UCSD-AML1 (cell line): ENCODE results near the gene MRPL28.
"Not testable (repeated sequence)": the region's sequence is repeated elsewhere in the genome, so short reads cannot be mapped to it uniquely, and the experiment has no call there.

Source experiments
- DNase-seq: peaks from one replicate; lab custom pipeline; 2025; ENCODE audit not compliant: unreplicated experiment; lab: John Stamatoyannopoulos, UW

MRPL28 gene

GRCh38 chr16:391885-392335, 21.6 kb upstream of the MRPL28 start:
- peak; percentile 83 for DNase-seq

GRCh38 chr16:389352-389751, 19.0 kb upstream of the MRPL28 start:
- no peak for DNase-seq

- DNase-seq = not testable (repeated sequence)
These were observed 17.7 kb upstream of the MRPL28 start for GRCh38 chr16:387761-388666.

- DNase-seq = no peak
These were observed 16.4 kb upstream of the MRPL28 start for GRCh38 chr16:386641-387156.

- no peak for DNase-seq
These were observed 13.2 kb upstream of the MRPL28 start for GRCh38 chr16:383326-384051.

- DNase-seq = peak; percentile 78
These were observed 11.7 kb upstream of the MRPL28 start, which contains the start of gene PGAP6 for GRCh38 chr16:381789-382717. TSS of gene PGAP6 (minus strand) at chr16:381978. CDS start at chr16:381821, 157 bp downstream.

- peak; percentile 28 for DNase-seq
These were observed 10.9 kb upstream of the MRPL28 start for GRCh38 chr16:381012-381788.

GRCh38 chr16:380762-381011, 10.3 kb upstream of the MRPL28 start:
- DNase-seq = no peak

- no peak for DNase-seq
These were observed 9.8 kb upstream of the MRPL28 start for GRCh38 chr16:379961-380761.

- no peak for DNase-seq
These were observed 9.0 kb upstream of the MRPL28 start for GRCh38 chr16:379183-379960.

GRCh38 chr16:378821-379182, 8.5 kb upstream of the MRPL28 start:
- DNase-seq = no peak

GRCh38 chr16:378113-378820, 7.9 kb upstream of the MRPL28 start:
- DNase-seq = not testable (repeated sequence)

GRCh38 chr16:377419-377951, 7.1 kb upstream of the MRPL28 start:
- DNase-seq = no peak

GRCh38 chr16:376817-377418, 6.6 kb upstream of the MRPL28 start:
- DNase-seq = no peak

GRCh38 chr16:375927-376816, 5.8 kb upstream of the MRPL28 start:
- DNase-seq = no peak

- no peak for DNase-seq
These were observed 4.9 kb upstream of the MRPL28 start for GRCh38 chr16:375212-375611.

- no peak for DNase-seq
These were observed 4.2 kb upstream of the MRPL28 start for GRCh38 chr16:374616-374926.
